Activated B cell treated with CpG ODN at 0.5 μM for 24 hours (primary cell): Measurements from ENCODE around the gene TRAP1. TPM values are rescaled to one million over a fixed set of nuclear protein-coding genes. Genes with fewer than 3 reads are reported as not detected.
A peak's percentile ranks its signal among the peaks of the same experiment; 100 is the strongest.

ENCODE experiments used
- ATAC-seq: fragments of 200-7000 bp; cut with Tn5 transposase; one replicate; pipeline ENCODE4 v1.10.0; 2021; ENCODE audit warnings: low read depth, mild to moderate bottlenecking, moderate library complexity
- CTCF ChIA-PET: fragments of 350-600 bp; sonication (Branson Sonifier 250); formaldehyde crosslinking; loops from one replicate; lab custom pipeline; 2021; ENCODE audit warnings: antibody characterized with exemption; lab: Charles Lee
- POLR2A ChIA-PET: fragments of 350-600 bp; sonication (Branson Sonifier 250); formaldehyde crosslinking; loops from one replicate; lab custom pipeline; 2021; ENCODE audit warnings: antibody characterized with exemption; lab: Charles Lee
- DNase-seq: peaks from one replicate; pipeline ENCODE4 v3.0.0; 2022
- H3K27ac Mint-ChIP-seq: one replicate; pipeline ENCODE4 v1.8.0; 2020; ENCODE audit warnings: mixed read lengths
- H3K27me3 Mint-ChIP-seq: one replicate; pipeline ENCODE4 v1.8.0; 2021; ENCODE audit warnings: mixed read lengths
- H3K36me3 Mint-ChIP-seq: one replicate; pipeline ENCODE4 v1.8.0; 2021; ENCODE audit warnings: low read depth, mixed read lengths
- H3K4me1 Mint-ChIP-seq: one replicate; pipeline ENCODE4 v1.8.0; 2021; ENCODE audit warnings: mixed read lengths
- H3K4me3 Mint-ChIP-seq: one replicate; pipeline ENCODE4 v1.8.0; 2020; ENCODE audit warnings: mild to moderate bottlenecking, mixed read lengths
- H3K9me3 Mint-ChIP-seq: one replicate; pipeline ENCODE4 v1.8.0; 2020; ENCODE audit warnings: mixed read lengths
- intact Hi-C: fragments of 100-400 bp; cut with micrococcal nuclease; formaldehyde crosslinking; loops from one replicate; pipeline ENCODE4 v1.15.1; 2024
- total RNA-seq: library from RNA; stranded (reverse); gene quantifications from 2 replicates; pipeline ENCODE4 v1.2.3, GENCODE V29; 2022
- TF ChIP-seq, protein P1 (sequence below): fragments of 200-600 bp; IDR thresholded peaks from one replicate; pipeline ENCODE4 v1.8.0; 2022; ENCODE audit warnings: antibody characterized with exemption, mild to moderate bottlenecking

Gene TRAP1
- 78.7 and 82.2 TPM in 2 replicates for total RNA-seq

DNA sequence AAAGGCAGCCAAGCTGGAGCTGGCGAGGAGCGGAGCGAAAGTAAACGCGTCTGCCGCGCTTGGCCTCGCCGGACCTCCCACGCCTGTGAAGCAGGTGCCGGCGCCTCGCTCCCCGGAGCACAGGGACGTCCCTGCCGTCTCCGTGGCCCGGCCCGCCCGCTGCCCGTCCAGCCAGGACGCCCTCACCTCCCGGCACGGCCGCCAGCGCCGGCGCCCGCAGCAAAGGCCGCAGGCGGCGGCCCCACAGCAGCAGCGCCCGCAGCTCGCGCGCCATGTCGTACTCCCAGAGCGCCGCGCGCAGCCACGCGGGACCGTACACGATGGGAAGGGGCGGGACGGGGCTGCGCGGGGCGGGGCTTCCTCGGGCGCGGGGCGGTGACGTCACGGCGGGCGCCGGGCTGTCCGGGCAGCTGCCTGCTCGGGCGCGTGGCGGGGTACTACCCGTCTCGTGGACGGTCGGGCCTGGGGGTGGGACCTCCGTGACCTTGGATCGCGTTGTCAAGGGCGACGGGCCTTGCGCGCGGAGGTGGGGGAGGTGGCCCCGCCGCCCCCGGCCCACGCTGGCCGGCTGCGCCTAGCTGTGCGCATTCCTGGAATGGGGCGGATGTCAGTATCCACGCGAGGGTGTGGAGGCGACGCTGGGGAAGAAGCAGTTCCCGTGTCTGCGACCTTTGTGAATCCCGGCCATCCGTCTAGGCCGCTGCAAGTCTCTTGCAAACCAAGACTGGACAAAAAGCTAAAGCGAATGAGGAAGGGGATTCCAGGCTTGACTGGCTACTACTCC, at the start of gene TRAP1:
Gene TRAP1 (minus strand): TSS at position 290 of the 784 bp plus-strand sequence. CDS start 16 bp downstream, at position 274.
- H3K36me3 Mint-ChIP-seq = peaks cover 14% of the 10 kb centered on the region
- peak within 1 kb of the TSS; percentile 85 for H3K27ac Mint-ChIP-seq
- TF ChIP-seq, protein P1, sequence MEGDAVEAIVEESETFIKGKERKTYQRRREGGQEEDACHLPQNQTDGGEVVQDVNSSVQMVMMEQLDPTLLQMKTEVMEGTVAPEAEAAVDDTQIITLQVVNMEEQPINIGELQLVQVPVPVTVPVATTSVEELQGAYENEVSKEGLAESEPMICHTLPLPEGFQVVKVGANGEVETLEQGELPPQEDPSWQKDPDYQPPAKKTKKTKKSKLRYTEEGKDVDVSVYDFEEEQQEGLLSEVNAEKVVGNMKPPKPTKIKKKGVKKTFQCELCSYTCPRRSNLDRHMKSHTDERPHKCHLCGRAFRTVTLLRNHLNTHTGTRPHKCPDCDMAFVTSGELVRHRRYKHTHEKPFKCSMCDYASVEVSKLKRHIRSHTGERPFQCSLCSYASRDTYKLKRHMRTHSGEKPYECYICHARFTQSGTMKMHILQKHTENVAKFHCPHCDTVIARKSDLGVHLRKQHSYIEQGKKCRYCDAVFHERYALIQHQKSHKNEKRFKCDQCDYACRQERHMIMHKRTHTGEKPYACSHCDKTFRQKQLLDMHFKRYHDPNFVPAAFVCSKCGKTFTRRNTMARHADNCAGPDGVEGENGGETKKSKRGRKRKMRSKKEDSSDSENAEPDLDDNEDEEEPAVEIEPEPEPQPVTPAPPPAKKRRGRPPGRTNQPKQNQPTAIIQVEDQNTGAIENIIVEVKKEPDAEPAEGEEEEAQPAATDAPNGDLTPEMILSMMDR = no peak
- ATAC-seq = peak; percentile 95
- intact Hi-C loops = loop anchor here (1.0 to 5.0 kb wide), 3 partner anchors 27 to 435 kb away; partner anchors contain the start of gene ZNF263
- CTCF ChIA-PET = no interaction called here
- peak within 1 kb of the TSS; percentile 91 for H3K4me3 Mint-ChIP-seq
- DNase-seq = peak; percentile 90
- no peaks in the 10 kb centered on the region for H3K9me3 Mint-ChIP-seq
- POLR2A ChIA-PET = interaction anchor here (0.6 to 2.1 kb wide), 11 partner anchors 19 to 707 kb away, joined by 3 to 11 read pairs (median 4); partner anchors contain the start of genes CREBBP, PAM16, SLX4 and TFAP4
- H3K27me3 Mint-ChIP-seq = no peaks in the 10 kb centered on the region
- H3K4me1 Mint-ChIP-seq = peaks cover 20% of the 10 kb centered on the region

DNA sequence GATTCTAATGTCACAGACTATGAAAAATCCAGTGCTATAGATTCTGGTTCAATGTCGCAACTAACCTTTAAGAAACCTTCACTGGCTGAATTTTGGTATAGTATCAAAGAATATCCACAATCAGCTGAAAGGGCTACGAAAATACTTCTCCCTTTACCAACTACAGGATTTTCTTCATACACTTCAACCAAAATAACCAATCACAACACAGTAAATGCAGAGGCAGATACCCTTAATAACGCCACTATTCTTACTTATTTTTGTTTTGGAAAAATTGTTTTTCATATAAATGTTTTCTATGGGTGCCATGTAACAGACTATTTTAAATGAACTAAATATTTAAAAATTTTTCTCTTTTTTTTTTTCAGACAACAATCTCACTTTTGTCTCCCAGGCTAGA, 48.9 kb upstream of the TRAP1 start:
- ATAC-seq = no peak
- intact Hi-C loops = no loop called here
- H3K27ac Mint-ChIP-seq = no peak overlapping the region
- CTCF ChIA-PET = no interaction called here
- no peaks in the 10 kb centered on the region for H3K27me3 Mint-ChIP-seq
- POLR2A ChIA-PET = interaction anchor here (0.7 kb wide), 1 partner anchor 94 kb away, joined by 3 read pairs; no protein-coding TSS in a partner anchor
- TF ChIP-seq, protein P1 = no peak
- no peak for DNase-seq
- no peaks in the 10 kb centered on the region for H3K9me3 Mint-ChIP-seq
- peaks cover 91% of the 10 kb centered on the region for H3K36me3 Mint-ChIP-seq
- peaks cover 11% of the 10 kb centered on the region for H3K4me1 Mint-ChIP-seq
- no peak overlapping the region for H3K4me3 Mint-ChIP-seq

- ChIA-PET CTCF (no interaction called here), POLR2A (no interaction called here)
- no peaks in the 10 kb centered on the region for H3K27me3 Mint-ChIP-seq
- H3K4me1 Mint-ChIP-seq = peaks cover 11% of the 10 kb centered on the region
- H3K4me3 Mint-ChIP-seq = no peak overlapping the region
- intact Hi-C loops = no loop called here
- ATAC-seq (no peak), DNase-seq (no peak)
- H3K9me3 Mint-ChIP-seq = no peaks in the 10 kb centered on the region
- no peak overlapping the region for H3K27ac Mint-ChIP-seq
- peaks cover 88% of the 10 kb centered on the region for H3K36me3 Mint-ChIP-seq
- TF ChIP-seq, protein P1 = no peak
Measured at GRCh38 chr16:3764409-3764808, 47.1 kb upstream of the TRAP1 start.

GRCh38 chr16:3762107-3762750, 44.9 kb upstream of the TRAP1 start:
- no peak for DNase-seq

More at GRCh38 chr16:3762107-3762750, 44.9 kb upstream of the TRAP1 start:
- Mint-ChIP-seq H3K4me1 (peaks cover 4% of the 10 kb centered on the region), H3K27ac (no peak overlapping the region), H3K36me3 (peaks cover 90% of the 10 kb centered on the region), H3K9me3 (no peaks in the 10 kb centered on the region), H3K4me3 (no peak overlapping the region), H3K27me3 (no peaks in the 10 kb centered on the region)
- TF ChIP-seq, protein P1 = no peak
- ATAC-seq = no peak
- intact Hi-C loops = no loop called here
- ChIA-PET POLR2A (no interaction called here), CTCF (no interaction called here)
